ENCODE data around the gene ADH1B. TPM values are rescaled to one million over a fixed set of nuclear protein-coding genes. Genes with fewer than 3 reads are reported as not detected.

ADH1B gene
- total RNA-seq, 1 experiment from 2014 or later: 0.98 TPM

- TF ChIP-seq POLR2AphosphoS5 (IDR thresholded peaks at IDR 0.05; ENCODE audit: low read depth, low read length) (no peak), SIN3A (IDR thresholded peaks at IDR 0.05; ENCODE audit: borderline replicate concordance, insufficient read depth, low read depth, low read length) (no peak), TCF7L2 (IDR thresholded peaks at IDR 0.05; ENCODE audit: low read depth, low read length) (no peak)
- TF ChIP-seq, protein P1, sequence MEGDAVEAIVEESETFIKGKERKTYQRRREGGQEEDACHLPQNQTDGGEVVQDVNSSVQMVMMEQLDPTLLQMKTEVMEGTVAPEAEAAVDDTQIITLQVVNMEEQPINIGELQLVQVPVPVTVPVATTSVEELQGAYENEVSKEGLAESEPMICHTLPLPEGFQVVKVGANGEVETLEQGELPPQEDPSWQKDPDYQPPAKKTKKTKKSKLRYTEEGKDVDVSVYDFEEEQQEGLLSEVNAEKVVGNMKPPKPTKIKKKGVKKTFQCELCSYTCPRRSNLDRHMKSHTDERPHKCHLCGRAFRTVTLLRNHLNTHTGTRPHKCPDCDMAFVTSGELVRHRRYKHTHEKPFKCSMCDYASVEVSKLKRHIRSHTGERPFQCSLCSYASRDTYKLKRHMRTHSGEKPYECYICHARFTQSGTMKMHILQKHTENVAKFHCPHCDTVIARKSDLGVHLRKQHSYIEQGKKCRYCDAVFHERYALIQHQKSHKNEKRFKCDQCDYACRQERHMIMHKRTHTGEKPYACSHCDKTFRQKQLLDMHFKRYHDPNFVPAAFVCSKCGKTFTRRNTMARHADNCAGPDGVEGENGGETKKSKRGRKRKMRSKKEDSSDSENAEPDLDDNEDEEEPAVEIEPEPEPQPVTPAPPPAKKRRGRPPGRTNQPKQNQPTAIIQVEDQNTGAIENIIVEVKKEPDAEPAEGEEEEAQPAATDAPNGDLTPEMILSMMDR (IDR thresholded peaks at IDR 0.05): no peak
- TF ChIP-seq, protein P2, sequence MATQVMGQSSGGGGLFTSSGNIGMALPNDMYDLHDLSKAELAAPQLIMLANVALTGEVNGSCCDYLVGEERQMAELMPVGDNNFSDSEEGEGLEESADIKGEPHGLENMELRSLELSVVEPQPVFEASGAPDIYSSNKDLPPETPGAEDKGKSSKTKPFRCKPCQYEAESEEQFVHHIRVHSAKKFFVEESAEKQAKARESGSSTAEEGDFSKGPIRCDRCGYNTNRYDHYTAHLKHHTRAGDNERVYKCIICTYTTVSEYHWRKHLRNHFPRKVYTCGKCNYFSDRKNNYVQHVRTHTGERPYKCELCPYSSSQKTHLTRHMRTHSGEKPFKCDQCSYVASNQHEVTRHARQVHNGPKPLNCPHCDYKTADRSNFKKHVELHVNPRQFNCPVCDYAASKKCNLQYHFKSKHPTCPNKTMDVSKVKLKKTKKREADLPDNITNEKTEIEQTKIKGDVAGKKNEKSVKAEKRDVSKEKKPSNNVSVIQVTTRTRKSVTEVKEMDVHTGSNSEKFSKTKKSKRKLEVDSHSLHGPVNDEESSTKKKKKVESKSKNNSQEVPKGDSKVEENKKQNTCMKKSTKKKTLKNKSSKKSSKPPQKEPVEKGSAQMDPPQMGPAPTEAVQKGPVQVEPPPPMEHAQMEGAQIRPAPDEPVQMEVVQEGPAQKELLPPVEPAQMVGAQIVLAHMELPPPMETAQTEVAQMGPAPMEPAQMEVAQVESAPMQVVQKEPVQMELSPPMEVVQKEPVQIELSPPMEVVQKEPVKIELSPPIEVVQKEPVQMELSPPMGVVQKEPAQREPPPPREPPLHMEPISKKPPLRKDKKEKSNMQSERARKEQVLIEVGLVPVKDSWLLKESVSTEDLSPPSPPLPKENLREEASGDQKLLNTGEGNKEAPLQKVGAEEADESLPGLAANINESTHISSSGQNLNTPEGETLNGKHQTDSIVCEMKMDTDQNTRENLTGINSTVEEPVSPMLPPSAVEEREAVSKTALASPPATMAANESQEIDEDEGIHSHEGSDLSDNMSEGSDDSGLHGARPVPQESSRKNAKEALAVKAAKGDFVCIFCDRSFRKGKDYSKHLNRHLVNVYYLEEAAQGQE (IDR thresholded peaks at IDR 0.05; ENCODE audit: insufficient read depth in 1 of 2, low read depth in 2 of 2, low read length in 1 of 2): no peak
- CTCF ChIA-PET: no interaction called here
- Histone ChIP-seq H3K9me3 (ENCODE audit: control insufficient read depth, insufficient read depth, low read depth, low read length) (no peaks in the 10 kb centered on the region), H3K4me1 (ENCODE audit: control insufficient read depth, insufficient read depth, low read length) (no peaks in the 10 kb centered on the region), H3K27ac (ENCODE audit: low read length) (no peak within 1 kb of the TSS), H3K4me3 (ENCODE audit: low read depth in 2 of 2, low read length in 2 of 2) (no peak within 1 kb of the TSS), H3K27me3 (ENCODE audit: control insufficient read depth, insufficient read depth, low read length) (no peaks in the 10 kb centered on the region), H3K36me3 (ENCODE audit: control insufficient read depth, insufficient read depth, low read length) (no peaks in the 10 kb centered on the region)
- ATAC-seq (no peak), DNase-seq (ENCODE audit: low read depth, low spot score) (no peak)
- in situ Hi-C loops (cut with HindIII; ENCODE audit: low pct_unique_long_range_greater_than_20kb, low sequenced_read_pairs): no loop called here
- intact Hi-C loops (cut with micrococcal nuclease; ENCODE audit: unreplicated experiment): no loop called here
- BruUV-seq (replicated peaks): no TSS peak
- POLR2A ChIA-PET: no interaction called here
Observed at GRCh38 chr4:99352602-99353537, 31.7 kb upstream of the ADH1B start, which contains the start of gene ADH1C. ADH1C (minus strand) TSS chr4:99352746; CDS start chr4:99352675, 71 bp downstream.

DNA sequence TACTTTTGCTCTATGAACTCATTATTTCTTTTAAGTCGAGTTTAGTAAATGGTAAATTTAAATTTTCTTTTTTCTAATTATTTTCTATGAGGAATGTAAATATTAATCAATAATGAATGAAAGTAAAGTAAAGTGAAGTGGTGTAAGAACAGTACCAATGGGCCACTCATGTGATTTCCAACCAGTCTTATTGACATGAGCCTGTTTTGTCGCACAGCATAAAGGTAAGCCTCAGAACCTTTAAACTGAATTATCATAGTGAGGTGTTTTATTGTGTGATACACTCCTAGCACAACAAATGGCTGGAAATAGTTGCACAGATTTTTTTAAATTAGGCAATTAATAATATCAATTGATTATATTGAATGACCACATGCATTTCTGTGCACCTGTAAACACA, 30.3 kb upstream of the ADH1B start:
- Histone ChIP-seq H3K27me3 (ENCODE audit: control insufficient read depth, insufficient read depth, low read length) (no peaks in the 10 kb centered on the region), H3K4me3 (ENCODE audit: low read depth in 2 of 2, low read length in 2 of 2) (no peak overlapping the region), H3K9me3 (ENCODE audit: control insufficient read depth, insufficient read depth, low read depth, low read length) (no peaks in the 10 kb centered on the region), H3K27ac (ENCODE audit: low read length) (no peak overlapping the region), H3K36me3 (ENCODE audit: control insufficient read depth, insufficient read depth, low read length) (no peaks in the 10 kb centered on the region), H3K4me1 (ENCODE audit: control insufficient read depth, insufficient read depth, low read length) (no peaks in the 10 kb centered on the region)
- in situ Hi-C loops (cut with HindIII; ENCODE audit: low pct_unique_long_range_greater_than_20kb, low sequenced_read_pairs) (no loop called here), intact Hi-C loops (cut with micrococcal nuclease; ENCODE audit: unreplicated experiment) (no loop called here)
- CTCF ChIA-PET: no interaction called here
- POLR2A ChIA-PET: no interaction called here
- no peak for TF ChIP-seq POLR2AphosphoS5 (IDR thresholded peaks at IDR 0.05; ENCODE audit: low read depth, low read length)
- TF ChIP-seq, protein P2 (IDR thresholded peaks at IDR 0.05; ENCODE audit: insufficient read depth in 1 of 2, low read depth in 2 of 2, low read length in 1 of 2): no peak
- BruUV-seq (replicated peaks): no TSS peak
- no peak for ATAC-seq
- no peak for DNase-seq (ENCODE audit: low read depth, low spot score)

Measured in Panc1 (cell line).